BJ (cell line): ENCODE measurements around the gene LYRM9. TPM values are rescaled to one million over a fixed set of nuclear protein-coding genes. Genes with fewer than 3 reads are reported as not detected.

Experiments used
- CTCF ChIA-PET: fragments of 350-600 bp; formaldehyde crosslinking; extraction: SDS; loops from one replicate; lab custom pipeline; 2021; ENCODE audit warnings: antibody characterized with exemption, inconsistent platforms; lab: Yijun Ruan, JAX
- POLR2A ChIA-PET: fragments of 300-600 bp; sonication (Branson Sonifier 250); formaldehyde crosslinking; extraction: SDS; loops from one replicate; lab custom pipeline; 2021; ENCODE audit warnings: antibody characterized with exemption; lab: Charles Lee
- DNase-seq: peaks from one replicate; pipeline ENCODE4 v3.0.0-alpha.2; 2011; ENCODE audit warnings: low read depth
- H3K27me3 ChIP-seq: 2 replicates; pipeline ENCODE4 v1.6.0; 2011; ENCODE audit warnings: low read length; ENCODE audit not compliant: control insufficient read depth, insufficient read depth
- H3K36me3 ChIP-seq: 2 replicates; pipeline ENCODE4 v1.5.1; 2011; ENCODE audit warnings: low read length; ENCODE audit not compliant: control insufficient read depth, insufficient read depth
- H3K4me3 ChIP-seq: 2 replicates; pipeline ENCODE4 v1.5.1; 2011; ENCODE audit warnings: low read depth, mild to moderate bottlenecking, control low read depth, low read length
- CTCF ChIP-seq: IDR thresholded peaks from 2 replicates; pipeline ENCODE4 v1.5.1; 2011; ENCODE audit warnings: low read depth, mild to moderate bottlenecking, control low read depth, inconsistent platforms, low read length, moderate library complexity; ENCODE audit not compliant: insufficient read depth
- polyA plus RNA-seq: library from polyadenylated mRNA; depleted of rRNA; stranded (reverse); fragments of >200 nt; gene quantifications from 2 replicates; pipeline ENCODE4 v1.2.3, GENCODE V29; 2011

LYRM9 gene
- polyA plus RNA-seq, 1 experiment, result 7.0 TPM

- CTCF ChIA-PET, result no interaction called here
- Histone ChIP-seq H3K27me3 (peaks cover 6% of the 10 kb centered on the region), H3K4me3 (no peak overlapping the region), H3K36me3 (no peaks in the 10 kb centered on the region)
- TF ChIP-seq CTCF, result no peak
- POLR2A ChIA-PET, result no interaction called here
- no peak for DNase-seq
Measured at GRCh38 chr17:27938241-27938640, 45.1 kb upstream of the LYRM9 start.

- POLR2A ChIA-PET, result no interaction called here
- DNase-seq, result no peak
- TF ChIP-seq CTCF, result no peak
- Histone ChIP-seq H3K36me3 (no peaks in the 10 kb centered on the region), H3K27me3 (peaks cover 6% of the 10 kb centered on the region), H3K4me3 (no peak overlapping the region)
- CTCF ChIA-PET, result interaction anchor here (1.1 to 1.2 kb wide), 2 partner anchors 14 to 213 kb away, joined by 3 to 4 read pairs; no protein-coding TSS in a partner anchor
Measured at GRCh38 chr17:27937025-27937546, 43.9 kb upstream of the LYRM9 start.

- Histone ChIP-seq H3K27me3 (no peaks in the 10 kb centered on the region; the same call in none of the 2 replicates), H3K36me3 (no peaks in the 10 kb centered on the region), H3K4me3 (no peak overlapping the region)
- TF ChIP-seq CTCF, result no peak
- CTCF ChIA-PET, result no interaction called here
- POLR2A ChIA-PET, result no interaction called here
- no peak for DNase-seq
Measured at GRCh38 chr17:27930000-27930399, 36.8 kb upstream of the LYRM9 start.

- no peaks in the 10 kb centered on the region; the same call in none of the 2 replicates for H3K27me3 ChIP-seq
- POLR2A ChIA-PET, result no interaction called here
- no peak for TF ChIP-seq CTCF
- DNase-seq, result no peak
- H3K36me3 ChIP-seq, result no peaks in the 10 kb centered on the region
- no peak overlapping the region for H3K4me3 ChIP-seq
- CTCF ChIA-PET, result interaction anchor here (1.2 kb wide), 1 partner anchor 28 kb away, joined by 3 read pairs; no protein-coding TSS in a partner anchor
Measured at GRCh38 chr17:27928587-27928986, 35.4 kb upstream of the LYRM9 start.

- CTCF ChIA-PET, result interaction anchor here (1.2 kb wide), 1 partner anchor 29 kb away, joined by 3 read pairs; no protein-coding TSS in a partner anchor
- no peak for TF ChIP-seq CTCF
- H3K27me3 ChIP-seq, result no peaks in the 10 kb centered on the region; the same call in 1 of the 2 replicates
- H3K4me3 ChIP-seq, result no peak overlapping the region
- POLR2A ChIA-PET, result no interaction called here
- no peaks in the 10 kb centered on the region for H3K36me3 ChIP-seq
- no peak for DNase-seq
Measured at GRCh38 chr17:27927781-27928180, 34.6 kb upstream of the LYRM9 start.
